GM08714 (cell line): ENCODE results near the gene CERKL.
"Not testable (repeated sequence)": the region's sequence is repeated elsewhere in the genome, so short reads cannot be mapped to it uniquely, and the experiment has no call there.

Source experiments
- H3K4me3 ChIP-seq: fragments of 200-500 bp; sonication (Bioruptor generic); 2 replicates; pipeline ENCODE4 v1.5.1; 2014; ENCODE audit warnings: mild to moderate bottlenecking, low read length, inconsistent platforms
- ZNF274 ChIP-seq: IDR thresholded peaks from 2 replicates; pipeline ENCODE4 v1.6.1; 2012; ENCODE audit warnings: mild to moderate bottlenecking, low read depth, low read length

The CERKL gene

GRCh38 chr2:181656450-181657291 is at the start of gene CERKL:
Gene CERKL, minus strand, starts transcription at chr2:181657105. Its CDS starts 99 bp downstream, at chr2:181657006.
- H3K4me3 ChIP-seq, result peak within 1 kb of the TSS; percentile 60; the same call in 1 of the 2 replicates
- no peak for TF ChIP-seq ZNF274

- H3K4me3 ChIP-seq, result not testable (repeated sequence)
Observed at GRCh38 chr2:181702519-181702918, 45.6 kb upstream of the CERKL start.

GRCh38 chr2:181698223-181698622 is 41.3 kb upstream of the CERKL start:
- TF ChIP-seq ZNF274, result no peak
- H3K4me3 ChIP-seq, result no peak overlapping the region

- no peak overlapping the region for H3K4me3 ChIP-seq
- TF ChIP-seq ZNF274, result no peak
Observed at GRCh38 chr2:181697571-181697970, 40.7 kb upstream of the CERKL start.

- H3K4me3 ChIP-seq, result no peak overlapping the region
- TF ChIP-seq ZNF274, result no peak
Observed at GRCh38 chr2:181697126-181697525, 40.2 kb upstream of the CERKL start.

GRCh38 chr2:181694271-181694670 is 37.4 kb upstream of the CERKL start:
- no peak for TF ChIP-seq ZNF274
- no peak overlapping the region for H3K4me3 ChIP-seq

- H3K4me3 ChIP-seq, result no peak overlapping the region
- TF ChIP-seq ZNF274, result no peak
Observed at GRCh38 chr2:181690860-181691259, 34.0 kb upstream of the CERKL start.

GRCh38 chr2:181686576-181687185 is 29.8 kb upstream of the CERKL start:
- H3K4me3 ChIP-seq, result no peak overlapping the region
- TF ChIP-seq ZNF274, result no peak

GRCh38 chr2:181685150-181685688 is 28.3 kb upstream of the CERKL start:
- no peak overlapping the region for H3K4me3 ChIP-seq
- no peak for TF ChIP-seq ZNF274

GRCh38 chr2:181684454-181685149 is 27.7 kb upstream of the CERKL start:
- no peak for TF ChIP-seq ZNF274
- no peak overlapping the region for H3K4me3 ChIP-seq

- no peak for TF ChIP-seq ZNF274
- H3K4me3 ChIP-seq, result peak overlapping the region; percentile 4; the same call in 1 of the 2 replicates
Observed at GRCh38 chr2:181683518-181684453, 26.9 kb upstream of the CERKL start.

GRCh38 chr2:181682795-181683517 is 26.1 kb upstream of the CERKL start:
- no peak for TF ChIP-seq ZNF274
- peak overlapping the region; percentile 4; the same call in 1 of the 2 replicates for H3K4me3 ChIP-seq
